HG02884 (cell line): ENCODE results near the gene NPFFR1.
"Not testable (repeated sequence)": the region's sequence is repeated elsewhere in the genome, so short reads cannot be mapped to it uniquely, and the experiment has no call there.

Source experiments
- ATAC-seq: cut with Tn5 transposase; IDR thresholded peaks from one replicate; pipeline ENCODE4 v1.9.1; 2021; ENCODE audit warnings: mild to moderate bottlenecking, moderate library complexity; ENCODE audit not compliant: unreplicated experiment

The NPFFR1 gene

DNA sequence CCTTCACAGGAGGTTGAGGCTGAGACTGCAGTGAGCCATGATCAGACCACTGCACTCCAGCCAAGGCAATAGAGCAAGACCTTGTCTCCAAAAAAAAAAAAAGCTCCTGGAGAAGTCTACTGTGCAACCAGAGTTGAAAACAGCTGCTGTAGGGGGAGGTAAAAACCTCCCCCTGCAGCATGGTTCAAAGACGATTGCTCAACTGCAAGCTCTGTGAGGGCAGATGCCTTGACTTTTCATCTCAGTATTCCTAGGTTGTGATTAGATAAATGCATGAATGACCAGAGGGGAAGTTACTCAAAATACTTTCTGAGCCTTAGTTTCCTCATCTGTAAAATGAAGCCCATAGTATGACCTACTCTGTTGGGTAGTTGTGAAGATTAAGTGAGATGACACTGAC, 25.6 kb downstream of the NPFFR1 start:
- ATAC-seq = no peak

DNA sequence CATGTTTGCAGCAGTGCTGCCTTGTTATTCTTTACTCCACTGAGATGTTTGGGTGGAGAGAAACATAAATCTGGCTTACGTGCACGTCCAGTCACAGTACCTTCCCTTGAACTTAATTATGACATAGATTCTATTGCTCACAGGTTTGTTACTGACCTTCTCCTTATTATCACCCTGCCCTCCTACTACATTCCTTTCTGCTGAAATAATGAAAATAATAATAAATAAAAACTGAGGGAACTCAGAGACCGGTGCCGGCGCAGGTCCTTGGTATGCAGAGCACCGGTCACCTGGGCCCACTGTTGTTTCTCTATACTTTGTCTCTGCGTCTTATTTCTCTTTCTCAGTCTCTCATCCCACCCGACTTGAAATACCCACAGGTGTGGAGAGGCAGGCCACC, 26.0 kb downstream of the NPFFR1 start:
- ATAC-seq = not testable (repeated sequence)

GRCh38 chr10:70256463-70256862, 27.3 kb downstream of the NPFFR1 start:
- ATAC-seq = no peak

DNA sequence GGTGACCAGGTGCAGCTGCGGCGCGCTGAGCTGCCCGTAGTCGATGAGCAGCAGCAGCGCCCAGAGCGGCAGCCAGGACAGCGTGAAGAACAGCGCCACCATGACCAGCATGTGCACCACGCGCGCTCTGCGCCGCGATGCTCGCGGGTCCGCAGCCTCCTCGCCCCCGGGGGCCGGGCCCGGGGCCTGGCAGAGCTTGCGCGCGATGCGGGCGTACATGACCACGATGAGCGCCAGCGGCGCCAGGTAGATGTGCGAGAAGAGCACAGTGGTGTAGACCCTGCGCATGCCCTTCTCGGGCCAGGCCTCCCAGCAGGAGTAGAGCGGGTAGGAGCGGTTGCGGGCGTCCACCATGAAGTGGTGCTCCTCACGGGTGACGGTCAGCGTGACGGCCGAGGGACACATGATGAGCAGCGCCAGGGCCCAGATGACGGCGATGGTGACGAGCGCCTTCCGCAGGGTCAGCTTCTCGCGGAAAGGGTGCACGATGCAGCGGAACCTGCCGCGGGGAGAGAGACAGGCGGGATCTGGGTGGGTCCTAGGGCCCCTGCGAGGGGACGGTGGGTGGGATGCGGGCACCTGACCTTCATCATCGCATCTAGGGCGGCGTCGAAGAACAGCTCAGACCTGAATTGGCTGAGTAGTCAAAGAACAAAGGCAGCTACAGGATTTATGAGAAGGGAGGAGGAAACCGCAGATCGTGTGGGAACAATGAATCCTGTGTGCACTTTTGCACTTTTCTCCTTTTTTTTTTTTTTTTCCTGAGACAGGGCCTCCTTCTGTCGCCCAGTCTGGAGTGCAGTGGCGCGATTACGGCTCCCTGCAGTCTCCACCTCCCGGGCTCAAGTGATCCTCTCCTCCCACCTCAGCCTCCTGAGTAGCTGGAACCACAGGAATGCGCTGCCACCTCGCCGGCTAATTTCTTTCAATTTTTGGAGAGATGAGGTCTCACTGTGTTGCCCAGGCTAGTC, 28.2 kb downstream of the NPFFR1 start:
- no peak for ATAC-seq

DNA sequence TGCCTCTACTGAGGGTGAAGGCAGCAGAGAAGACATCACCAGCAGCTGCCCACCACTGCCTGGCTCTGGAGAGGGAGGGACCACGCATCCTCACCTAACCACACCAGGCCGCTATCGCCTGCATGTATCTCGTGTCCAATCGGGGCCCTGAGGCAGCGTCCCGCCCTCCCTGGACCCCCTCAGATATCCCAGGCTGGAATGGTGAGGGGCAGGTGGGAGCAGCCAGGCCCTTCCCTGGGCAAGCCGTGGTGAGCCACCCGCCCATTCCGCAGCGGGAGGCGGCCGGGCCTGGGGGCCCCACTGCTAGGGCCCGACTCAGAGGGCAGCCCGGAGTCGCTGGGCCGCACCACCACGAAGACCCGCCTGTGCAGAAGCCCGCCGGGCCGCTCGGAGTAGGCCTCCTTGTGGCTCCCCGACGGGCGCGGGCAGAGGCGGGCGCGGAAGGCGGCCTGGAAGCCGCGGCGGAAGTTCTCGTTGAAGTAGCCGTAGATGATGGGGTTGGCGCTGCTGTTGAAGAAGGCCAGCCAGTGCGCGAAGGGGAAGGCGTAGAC, 29.0 kb downstream of the NPFFR1 start:
- ATAC-seq = no peak

- ATAC-seq = no peak
These were observed 29.7 kb downstream of the NPFFR1 start for GRCh38 chr10:70253878-70254765.

DNA sequence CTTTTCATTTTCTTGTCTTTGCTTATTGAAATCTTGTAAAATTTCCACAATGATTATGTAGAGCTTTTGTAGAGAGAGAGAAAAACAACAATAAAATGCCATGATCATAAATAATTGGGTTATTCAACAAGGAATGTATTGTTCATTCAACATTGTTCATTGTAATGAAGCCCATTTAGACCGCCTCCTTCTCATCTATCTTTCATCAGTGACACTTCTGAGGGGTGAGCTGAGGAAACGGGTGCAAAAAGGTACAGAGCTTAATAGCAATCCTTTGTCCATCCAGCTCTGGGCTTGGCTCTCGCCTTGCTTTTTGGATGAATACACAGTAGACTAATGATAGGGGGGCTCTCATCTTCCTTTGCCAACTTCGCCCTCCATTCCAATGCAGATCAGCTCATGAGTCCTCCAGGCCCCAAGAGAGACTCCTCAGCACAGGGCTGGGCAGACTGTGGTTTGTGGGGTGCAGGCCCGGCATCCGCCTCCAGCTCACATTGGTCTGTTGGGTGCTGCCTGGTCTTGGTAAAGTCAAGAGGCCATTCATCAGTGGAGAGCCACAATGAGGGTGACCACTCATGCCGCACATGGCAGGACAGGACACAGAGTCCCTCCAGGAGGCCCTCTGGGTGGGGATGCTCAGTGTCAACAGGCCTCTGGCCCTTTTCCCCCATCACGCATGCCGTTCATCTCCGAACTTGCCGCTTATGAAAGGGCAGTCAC, 32.7 kb downstream of the NPFFR1 start:
- ATAC-seq = no peak

DNA sequence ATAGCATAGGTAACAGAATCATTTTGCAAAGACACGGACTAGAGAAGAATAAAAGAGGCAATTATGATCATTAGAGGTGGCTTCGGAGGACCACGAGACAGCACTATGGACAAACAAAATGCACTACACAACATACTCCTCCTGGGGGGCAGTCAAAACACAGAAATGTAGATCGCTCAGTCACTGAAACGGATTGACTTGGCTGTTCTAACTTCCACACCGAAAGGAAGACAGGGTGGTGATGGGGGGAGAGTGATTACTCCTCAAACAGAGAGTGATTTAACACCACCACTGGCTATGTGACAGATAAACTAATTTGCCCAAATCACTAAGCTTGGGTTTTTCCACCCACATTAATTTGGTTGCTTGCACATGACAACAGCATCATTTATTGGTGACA, 36.4 kb downstream of the NPFFR1 start:
- ATAC-seq = no peak

- ATAC-seq = no peak
These were observed 42.7 kb downstream of the NPFFR1 start for GRCh38 chr10:70241081-70241480.

GRCh38 chr10:70239986-70240385, 43.8 kb downstream of the NPFFR1 start:
- ATAC-seq = not testable (repeated sequence)

- ATAC-seq = not testable (repeated sequence)
These were observed 44.5 kb downstream of the NPFFR1 start for GRCh38 chr10:70239077-70239976.

GRCh38 chr10:70237958-70238536, 45.8 kb downstream of the NPFFR1 start:
- not testable (repeated sequence) for ATAC-seq

DNA sequence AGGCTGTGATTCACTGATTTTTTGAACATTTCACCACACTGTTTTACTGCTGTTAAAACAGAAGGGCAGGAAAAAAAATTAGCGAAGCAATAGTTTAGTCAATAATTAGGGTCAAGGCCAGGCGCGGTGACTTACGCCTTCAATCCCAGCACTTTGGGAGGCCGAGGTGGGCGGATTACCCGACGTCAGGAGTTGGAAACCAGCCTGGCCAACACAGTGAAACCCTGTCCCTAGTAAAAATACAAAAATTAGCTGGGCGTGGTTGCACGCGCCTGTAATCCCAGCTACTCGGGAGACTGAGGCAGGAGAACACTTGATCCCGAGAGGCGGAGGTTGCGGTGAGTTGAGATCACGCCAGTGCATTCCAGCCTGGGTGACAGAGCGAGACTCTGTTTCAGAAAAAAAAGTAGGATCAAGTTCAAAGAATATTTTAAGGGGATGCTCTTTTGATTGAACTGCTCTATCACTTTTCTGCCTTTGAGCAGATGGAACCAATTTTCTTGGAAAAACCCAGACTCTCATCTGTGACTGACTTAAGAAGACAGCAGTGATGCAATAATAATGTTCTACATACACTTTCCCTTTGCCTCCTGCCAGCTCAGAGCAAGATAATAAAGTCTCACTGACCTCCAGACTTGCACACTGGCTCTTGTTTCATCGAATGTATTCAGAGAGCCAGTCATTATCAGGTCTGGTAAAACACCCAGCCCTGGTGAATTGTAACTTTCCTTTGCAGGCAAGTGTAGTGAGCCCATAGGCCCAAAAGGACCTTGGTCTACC, 48.9 kb downstream of the NPFFR1 start:
- ATAC-seq = no peak

GRCh38 chr10:70233939-70234300, 49.9 kb downstream of the NPFFR1 start:
- no peak for ATAC-seq

GRCh38 chr10:70233109-70233938, 50.5 kb downstream of the NPFFR1 start, which contains the start of gene PPA1:
TSS of gene PPA1 (minus strand) at chr10:70233429. CDS start at chr10:70233327, 102 bp downstream.
- peak; percentile 82 for ATAC-seq

DNA sequence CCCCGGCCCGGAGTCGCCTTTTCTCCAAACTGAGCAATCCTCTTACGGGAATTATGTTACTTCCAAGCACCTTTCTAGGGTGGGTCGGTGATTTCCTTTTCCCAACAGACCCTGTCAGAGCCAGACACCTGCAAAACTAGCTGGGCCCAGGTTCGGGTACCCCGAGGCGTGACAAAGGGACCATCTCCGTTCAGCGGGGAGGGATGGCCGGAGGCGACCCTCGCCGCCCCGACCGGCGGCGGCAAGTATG, 51.0 kb downstream of the NPFFR1 start:
- no peak for ATAC-seq

- ATAC-seq = no peak
These were observed 51.5 kb downstream of the NPFFR1 start for GRCh38 chr10:70232155-70232858.
